Measurements from ENCODE around the gene ZDHHC13.

Gene ZDHHC13

DNA sequence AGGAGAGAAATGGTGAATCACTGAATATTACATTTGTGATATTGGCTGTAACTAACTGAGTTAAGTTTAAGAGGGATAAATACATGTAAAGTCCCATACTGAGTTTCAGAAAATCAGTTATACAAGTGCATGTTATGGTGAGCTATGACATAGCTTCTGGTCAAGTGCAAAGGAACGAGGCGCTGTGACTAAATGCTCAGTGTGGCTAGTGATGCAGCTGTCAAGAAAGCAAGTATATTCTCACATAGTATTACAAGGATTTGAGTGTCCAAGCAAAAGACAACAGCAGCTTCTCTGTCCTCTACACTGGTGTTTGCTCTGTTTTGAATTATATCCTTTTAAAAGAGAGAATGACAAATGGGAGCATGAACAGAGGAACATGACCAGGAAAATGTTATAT is 44.7 kb downstream of the ZDHHC13 start:
- no peak for DNase-seq (ENCODE audit: low spot score)
- in situ Hi-C loops (cut with MboI; ENCODE audit: low sequenced_read_pairs, unreplicated experiment): no loop called here
- TF ChIP-seq CTCF (IDR thresholded peaks at IDR 0.05; ENCODE audit: borderline replicate concordance, control extremely low read depth, extremely low read depth, insufficient read depth, missing control alignments): no peak

DNA sequence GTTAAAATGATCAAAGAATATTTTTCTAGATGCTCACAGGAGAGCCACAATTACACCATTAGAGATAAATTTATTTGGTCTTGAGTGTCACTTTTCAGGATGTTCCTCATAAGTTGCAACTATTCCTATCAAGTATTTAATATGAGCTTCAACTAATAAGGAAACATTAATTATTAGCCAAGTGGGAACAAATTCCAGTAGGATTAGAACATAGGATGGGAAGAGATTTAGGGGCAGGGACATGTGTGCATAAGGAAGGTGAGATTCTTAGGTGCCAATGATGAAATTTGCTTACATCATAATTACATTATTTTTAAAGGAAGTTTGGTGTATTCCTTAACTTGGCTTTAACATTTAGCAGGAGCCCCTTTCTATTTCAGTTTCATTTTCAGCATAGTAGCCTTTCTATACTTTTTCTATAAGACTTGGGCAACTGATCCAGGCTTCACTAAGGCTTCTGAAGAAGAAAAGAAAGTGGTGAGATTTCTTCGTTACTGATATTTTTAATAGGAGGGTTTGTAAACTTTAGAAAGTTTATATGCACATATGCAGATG is 46.1 kb downstream of the ZDHHC13 start:
- DNase-seq (ENCODE audit: low spot score): no peak
- in situ Hi-C loops (cut with MboI; ENCODE audit: low sequenced_read_pairs, unreplicated experiment): no loop called here
- no peak for TF ChIP-seq CTCF (IDR thresholded peaks at IDR 0.05; ENCODE audit: borderline replicate concordance, control extremely low read depth, extremely low read depth, insufficient read depth, missing control alignments)

DNA sequence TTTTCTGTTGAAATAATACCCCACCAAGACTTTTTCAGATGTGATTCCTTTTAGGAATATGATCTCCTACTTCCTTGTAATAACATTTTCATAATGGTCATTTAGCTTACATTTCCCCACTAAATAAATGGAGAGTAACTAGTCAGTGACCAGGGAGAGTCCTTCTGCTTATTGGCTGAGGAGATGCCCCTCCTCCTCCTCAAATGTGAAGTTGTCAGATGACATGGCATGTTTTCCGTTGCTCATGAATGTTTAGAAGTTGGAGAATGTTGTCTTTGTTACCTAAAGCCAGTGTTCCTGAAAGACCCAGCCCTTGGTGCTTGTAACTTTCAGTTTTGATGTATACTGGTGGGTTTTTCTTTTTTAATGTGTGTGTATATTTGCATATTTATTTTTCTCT is 46.6 kb downstream of the ZDHHC13 start:
- no peak for TF ChIP-seq CTCF (IDR thresholded peaks at IDR 0.05; ENCODE audit: borderline replicate concordance, control extremely low read depth, extremely low read depth, insufficient read depth, missing control alignments)
- DNase-seq (ENCODE audit: low spot score): no peak
- in situ Hi-C loops (cut with MboI; ENCODE audit: low sequenced_read_pairs, unreplicated experiment): no loop called here

- in situ Hi-C loops (cut with MboI; ENCODE audit: low sequenced_read_pairs, unreplicated experiment): no loop called here
- DNase-seq (ENCODE audit: low spot score): no peak
- TF ChIP-seq CTCF (IDR thresholded peaks at IDR 0.05; ENCODE audit: borderline replicate concordance, control extremely low read depth, extremely low read depth, insufficient read depth, missing control alignments): no peak
These were observed 47.4 kb downstream of the ZDHHC13 start for GRCh38 chr11:19164230-19164855.

DNA sequence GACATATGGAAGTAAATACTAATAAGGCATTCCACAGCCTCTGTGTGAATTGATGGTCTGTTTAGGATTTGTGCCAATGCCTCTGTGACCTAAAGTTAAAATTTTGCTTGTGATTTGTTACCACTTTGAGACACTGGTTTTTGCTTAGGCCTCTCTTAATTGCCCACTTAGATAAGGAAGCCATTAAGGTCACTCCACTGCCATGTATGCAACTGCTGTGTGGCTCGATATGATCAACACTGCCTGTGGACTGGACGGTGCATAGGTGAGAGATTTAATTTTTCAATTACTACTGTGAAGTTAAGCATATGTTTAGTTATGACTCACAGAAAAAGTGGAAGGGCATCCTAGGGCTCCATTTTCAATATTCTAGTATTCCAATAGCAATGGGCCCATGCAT is 47.9 kb downstream of the ZDHHC13 start:
- no peak for TF ChIP-seq CTCF (IDR thresholded peaks at IDR 0.05; ENCODE audit: borderline replicate concordance, control extremely low read depth, extremely low read depth, insufficient read depth, missing control alignments)
- in situ Hi-C loops (cut with MboI; ENCODE audit: low sequenced_read_pairs, unreplicated experiment): no loop called here

DNA sequence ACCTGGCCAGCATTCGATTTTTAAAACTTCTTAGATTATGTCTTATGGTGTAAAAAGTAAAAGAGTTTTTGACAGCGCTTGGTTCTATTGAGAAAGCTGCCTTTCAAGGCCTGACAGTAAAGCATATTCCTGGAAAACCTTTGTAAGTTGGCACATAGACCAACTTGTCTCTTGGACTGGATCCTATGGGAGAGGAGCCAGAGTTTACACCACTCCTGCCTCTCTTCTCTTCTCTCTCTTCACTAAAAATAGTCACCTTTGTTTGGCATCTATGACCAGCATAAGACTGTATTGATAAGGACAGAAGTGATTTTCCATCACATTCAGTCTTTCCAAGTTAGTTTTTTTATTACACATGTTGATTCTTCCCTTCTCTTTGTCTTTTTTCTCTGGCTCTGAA is 51.1 kb downstream of the ZDHHC13 start:
- DNase-seq (ENCODE audit: low spot score): no peak
- in situ Hi-C loops (cut with MboI; ENCODE audit: low sequenced_read_pairs, unreplicated experiment): no loop called here
- no peak for TF ChIP-seq CTCF (IDR thresholded peaks at IDR 0.05; ENCODE audit: borderline replicate concordance, control extremely low read depth, extremely low read depth, insufficient read depth, missing control alignments)

More for the DNA sequence above, 47.9 kb downstream of the ZDHHC13 start:
- DNase-seq (ENCODE audit: low spot score): no peak

All from GM13976 (cell line).